ENCODE data around the gene TRABD2B. TPM values are rescaled to one million over a fixed set of nuclear protein-coding genes. Genes with fewer than 3 reads are reported as not detected.

The TRABD2B gene
- total RNA-seq, 2 donors from 2014 or later, result 1.1 to 2.1 TPM

DNA sequence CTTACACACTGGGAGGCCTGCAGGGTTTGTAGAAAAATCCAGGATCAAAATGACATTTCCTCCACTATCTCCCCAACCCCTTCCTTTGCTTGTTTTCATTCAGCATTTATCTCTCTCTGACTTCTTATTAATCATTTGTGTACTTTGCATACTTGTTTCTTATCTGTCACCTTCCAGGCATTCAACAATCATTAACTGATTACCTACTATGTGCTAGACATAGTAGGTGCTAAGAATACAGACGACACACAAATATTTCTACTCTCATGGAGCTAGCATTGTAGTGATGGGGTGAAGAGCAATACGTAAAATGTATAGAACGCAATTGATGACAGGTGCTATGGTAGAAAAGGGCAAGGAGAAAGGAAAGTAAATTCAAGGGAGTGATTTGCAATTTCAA, 20.9 kb downstream of the TRABD2B start:
- no peak overlapping the region for H3K4me3 ChIP-seq
- DNase-seq (ENCODE audit: low spot score), result no peak
- H3K36me3 ChIP-seq, result no peaks in the 10 kb centered on the region
- H3K9me3 ChIP-seq, result no peaks in the 10 kb centered on the region
- WGBS, result 95% methylated on average over 3 of the region's 3 CpGs
- TF ChIP-seq, protein P1, sequence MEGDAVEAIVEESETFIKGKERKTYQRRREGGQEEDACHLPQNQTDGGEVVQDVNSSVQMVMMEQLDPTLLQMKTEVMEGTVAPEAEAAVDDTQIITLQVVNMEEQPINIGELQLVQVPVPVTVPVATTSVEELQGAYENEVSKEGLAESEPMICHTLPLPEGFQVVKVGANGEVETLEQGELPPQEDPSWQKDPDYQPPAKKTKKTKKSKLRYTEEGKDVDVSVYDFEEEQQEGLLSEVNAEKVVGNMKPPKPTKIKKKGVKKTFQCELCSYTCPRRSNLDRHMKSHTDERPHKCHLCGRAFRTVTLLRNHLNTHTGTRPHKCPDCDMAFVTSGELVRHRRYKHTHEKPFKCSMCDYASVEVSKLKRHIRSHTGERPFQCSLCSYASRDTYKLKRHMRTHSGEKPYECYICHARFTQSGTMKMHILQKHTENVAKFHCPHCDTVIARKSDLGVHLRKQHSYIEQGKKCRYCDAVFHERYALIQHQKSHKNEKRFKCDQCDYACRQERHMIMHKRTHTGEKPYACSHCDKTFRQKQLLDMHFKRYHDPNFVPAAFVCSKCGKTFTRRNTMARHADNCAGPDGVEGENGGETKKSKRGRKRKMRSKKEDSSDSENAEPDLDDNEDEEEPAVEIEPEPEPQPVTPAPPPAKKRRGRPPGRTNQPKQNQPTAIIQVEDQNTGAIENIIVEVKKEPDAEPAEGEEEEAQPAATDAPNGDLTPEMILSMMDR (IDR thresholded peaks at IDR 0.05), result no peak
- no peak for TF ChIP-seq POLR2AphosphoS5 (IDR thresholded peaks at IDR 0.05)
- no peak for TF ChIP-seq POLR2A (IDR thresholded peaks at IDR 0.05)
- intact Hi-C loops (cut with DNase I), result no loop called here
- H3K4me1 ChIP-seq (replicated peaks), result peaks cover 5% of the 10 kb centered on the region
- H3K27ac ChIP-seq, result no peak overlapping the region
- H3K27me3 ChIP-seq (replicated peaks; ENCODE audit: insufficient read depth), result no peaks in the 10 kb centered on the region

DNA sequence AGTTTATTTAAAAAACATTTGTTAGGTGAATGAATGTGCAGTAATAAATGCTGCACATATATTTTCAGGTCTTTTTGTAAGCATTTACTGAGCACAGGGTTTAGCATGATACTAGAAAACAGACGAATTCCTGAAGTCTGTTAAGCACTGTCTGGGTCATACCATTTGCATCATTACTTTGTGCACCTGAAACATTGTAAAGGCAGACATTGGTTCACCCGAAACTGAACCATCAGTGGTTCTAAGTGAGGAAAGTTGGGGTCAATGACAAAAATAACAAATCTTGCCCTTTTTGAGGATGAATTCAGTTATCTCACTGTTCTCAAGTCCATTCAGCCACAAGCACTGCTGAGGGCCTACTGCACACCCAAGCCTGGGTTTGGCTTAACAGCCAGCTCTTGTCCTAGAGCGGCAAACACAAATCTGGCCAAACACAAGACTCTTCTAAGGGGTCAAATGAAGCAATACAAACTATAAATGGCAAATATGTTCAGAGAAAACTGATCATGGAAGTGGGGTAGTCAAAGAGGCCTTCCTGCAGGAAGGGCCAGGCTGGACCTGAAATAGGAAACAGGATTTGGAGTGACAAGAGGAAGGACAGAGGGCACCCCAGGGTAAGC, 21.8 kb downstream of the TRABD2B start:
- no peak overlapping the region for H3K27ac ChIP-seq
- no peaks in the 10 kb centered on the region for H3K36me3 ChIP-seq
- 90% methylated on average over 3 of the region's 3 CpGs for WGBS
- no peaks in the 10 kb centered on the region for H3K9me3 ChIP-seq
- H3K27me3 ChIP-seq (replicated peaks; ENCODE audit: insufficient read depth), result no peaks in the 10 kb centered on the region
- DNase-seq (ENCODE audit: low spot score), result no peak
- intact Hi-C loops (cut with DNase I), result no loop called here
- peaks cover 5% of the 10 kb centered on the region for H3K4me1 ChIP-seq (replicated peaks)
- H3K4me3 ChIP-seq, result no peak overlapping the region
- TF ChIP-seq POLR2A (IDR thresholded peaks at IDR 0.05) (no peak), POLR2AphosphoS5 (IDR thresholded peaks at IDR 0.05) (no peak)
- TF ChIP-seq, protein P1 (IDR thresholded peaks at IDR 0.05), result no peak

DNA sequence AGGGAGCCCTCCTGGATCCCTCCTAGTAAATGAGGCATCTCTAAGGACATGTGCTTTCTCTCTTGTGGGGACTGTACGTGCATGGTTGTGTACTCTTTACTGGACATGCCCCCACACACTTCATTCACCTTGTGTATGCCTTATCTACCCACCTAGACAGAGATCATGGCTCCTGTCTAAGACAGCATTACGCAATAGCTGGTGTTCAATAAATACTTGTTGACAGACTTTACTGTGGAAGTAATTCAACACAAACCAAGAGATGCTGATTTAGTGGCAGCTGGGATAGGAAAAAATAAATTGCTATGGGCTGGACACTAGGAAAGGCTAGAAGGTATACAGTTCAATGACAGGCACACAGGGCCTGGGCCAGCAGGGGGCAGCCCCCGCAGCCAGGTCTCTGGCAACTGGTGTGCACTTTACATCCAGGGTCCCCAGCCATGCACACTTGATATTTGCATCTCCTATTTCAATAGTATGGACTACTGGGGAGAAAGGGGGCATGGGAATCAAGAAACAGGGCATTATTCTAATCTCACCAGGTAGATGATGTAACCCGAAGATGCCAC, 24.2 kb downstream of the TRABD2B start:
- TF ChIP-seq POLR2A (IDR thresholded peaks at IDR 0.05) (no peak), POLR2AphosphoS5 (IDR thresholded peaks at IDR 0.05) (no peak)
- TF ChIP-seq, protein P1 (IDR thresholded peaks at IDR 0.05), result no peak
- Histone ChIP-seq H3K4me1 (replicated peaks) (no peaks in the 10 kb centered on the region), H3K27me3 (replicated peaks; ENCODE audit: insufficient read depth) (no peaks in the 10 kb centered on the region), H3K9me3 (no peaks in the 10 kb centered on the region), H3K4me3 (no peak overlapping the region), H3K27ac (no peak overlapping the region), H3K36me3 (no peaks in the 10 kb centered on the region)
- WGBS, result 91% methylated on average over 4 of the region's 4 CpGs
- no peak for DNase-seq (ENCODE audit: low spot score)
- intact Hi-C loops (cut with DNase I), result no loop called here

DNA sequence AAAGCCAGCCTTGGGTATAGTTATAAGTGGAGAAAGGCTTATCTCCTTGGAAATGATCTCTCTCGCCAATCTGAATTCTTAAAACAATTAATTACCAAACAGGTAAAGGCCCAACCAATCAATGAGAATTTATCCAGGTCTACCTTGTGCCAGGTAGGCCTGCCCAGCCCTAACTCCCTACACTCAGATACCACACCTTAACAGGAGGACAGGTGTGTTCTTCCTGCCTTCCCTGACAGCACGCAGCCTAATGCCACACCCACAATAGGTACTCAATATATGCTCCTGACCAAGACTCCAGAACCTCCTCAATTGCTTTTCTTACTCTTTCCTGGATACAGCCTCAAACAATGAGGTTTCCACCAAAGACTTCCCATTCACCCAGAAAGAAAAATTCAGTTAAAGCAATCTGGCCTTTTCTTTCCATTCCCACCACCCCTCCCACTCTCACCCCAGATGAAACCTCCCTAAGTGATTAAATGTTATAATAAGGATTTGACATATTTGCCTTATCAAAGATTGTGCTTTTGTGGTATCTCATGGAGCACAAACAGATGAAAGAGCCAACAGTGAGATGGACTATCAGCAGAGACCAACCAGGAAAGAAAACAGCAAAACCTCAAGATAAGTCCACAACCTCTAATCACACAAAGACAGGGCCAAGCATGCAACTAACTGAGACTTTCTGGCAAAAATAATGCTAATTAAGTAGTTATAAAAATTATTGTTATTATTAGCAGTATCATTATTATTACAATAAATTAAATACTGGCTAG, 25.6 kb downstream of the TRABD2B start:
- no peak for TF ChIP-seq POLR2AphosphoS5 (IDR thresholded peaks at IDR 0.05)
- no peak for TF ChIP-seq POLR2A (IDR thresholded peaks at IDR 0.05)
- TF ChIP-seq, protein P1 (IDR thresholded peaks at IDR 0.05), result no peak
- no peaks in the 10 kb centered on the region for H3K9me3 ChIP-seq
- intact Hi-C loops (cut with DNase I), result no loop called here
- WGBS, result 94% methylated on average over 2 of the region's 2 CpGs
- no peak overlapping the region for H3K4me3 ChIP-seq
- H3K4me1 ChIP-seq (replicated peaks), result no peaks in the 10 kb centered on the region
- no peaks in the 10 kb centered on the region for H3K36me3 ChIP-seq
- no peak overlapping the region for H3K27ac ChIP-seq
- H3K27me3 ChIP-seq (replicated peaks; ENCODE audit: insufficient read depth), result no peaks in the 10 kb centered on the region
- DNase-seq (ENCODE audit: low spot score), result no peak

All from prostate gland (tissue), 2 donors.